C4-2B (cell line): Measurements from ENCODE around the gene LRRC30.

Experiments used
- H3K27ac ChIP-seq: fragments of 450-650 bp; 2 replicates; pipeline ENCODE4 v1.5.1; 2017
- CTCF ChIP-seq: fragments of 450-650 bp; conservative IDR thresholded peaks from 2 replicates; pipeline ENCODE4 v1.5.1; 2017; ENCODE audit warnings: mild to moderate bottlenecking
- ZFX ChIP-seq: fragments of 450-650 bp; IDR thresholded peaks from 2 replicates; pipeline ENCODE4 v1.6.1; 2017

Gene LRRC30

DNA sequence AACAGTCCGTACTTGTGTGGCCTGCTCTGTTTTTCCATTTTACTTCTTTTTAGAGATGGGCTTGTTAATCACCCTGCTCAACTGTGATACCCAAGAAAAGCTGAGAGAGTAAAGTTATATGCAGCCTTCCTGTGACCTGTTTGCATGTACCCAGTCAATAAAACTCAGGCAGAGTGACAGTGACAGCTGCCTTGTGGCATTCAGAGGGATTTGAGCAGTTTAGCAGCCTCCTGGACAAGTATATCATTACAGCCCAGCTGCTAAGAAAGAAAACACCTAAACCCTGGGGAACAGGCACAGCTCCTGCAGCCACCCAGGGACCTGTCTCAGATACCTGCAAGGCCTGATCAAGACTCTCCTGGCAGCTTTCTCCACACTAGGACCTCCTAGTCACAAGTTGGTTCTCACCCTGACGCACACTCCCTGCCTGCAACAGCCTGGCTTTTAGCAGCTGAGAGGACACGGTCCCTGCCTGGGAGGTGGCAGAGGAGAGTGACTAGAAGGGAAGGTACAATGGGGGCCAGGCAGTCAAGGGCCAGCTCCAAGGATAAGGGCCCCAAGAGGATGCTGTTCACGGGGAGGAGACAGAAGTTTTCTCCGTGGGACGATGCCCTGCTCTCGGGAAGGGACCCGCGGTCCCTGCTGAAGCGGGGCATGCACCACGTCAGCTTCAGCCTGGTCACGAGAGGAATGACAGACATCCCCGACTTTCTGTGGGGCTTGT is at the start of gene LRRC30:
Gene LRRC30, plus strand, starts transcription at position 464 of the 724 bp plus-strand sequence. Its CDS starts 50 bp downstream, at position 514.
- no peak for TF ChIP-seq ZFX
- H3K27ac ChIP-seq = no peak within 1 kb of the TSS

GRCh38 chr18:7185701-7186100 is 45.2 kb upstream of the LRRC30 start:
- TF ChIP-seq ZFX = no peak
- no peak for TF ChIP-seq CTCF
- H3K27ac ChIP-seq = no peak overlapping the region

GRCh38 chr18:7190547-7191156 is 40.2 kb upstream of the LRRC30 start:
- no peak for TF ChIP-seq CTCF
- TF ChIP-seq ZFX = no peak
- H3K27ac ChIP-seq = no peak overlapping the region

DNA sequence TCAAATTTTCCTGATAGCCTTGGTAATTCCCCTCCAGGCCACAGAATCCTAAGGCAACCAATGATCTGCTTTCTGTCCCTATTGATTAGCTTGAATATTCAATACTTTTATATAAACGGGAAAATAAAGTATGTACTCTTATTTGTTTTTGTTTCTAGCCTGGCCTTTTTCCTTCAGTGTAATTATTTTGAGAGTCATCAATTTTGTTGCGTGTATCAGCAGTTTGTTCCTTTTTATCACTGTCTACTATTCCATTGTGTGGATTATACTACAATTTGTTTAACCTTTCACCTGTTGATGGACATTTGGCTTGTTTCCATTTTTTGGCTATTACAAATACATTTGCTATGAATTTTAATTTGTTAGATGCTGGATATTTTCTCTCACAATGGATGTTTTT is 39.2 kb upstream of the LRRC30 start:
- TF ChIP-seq CTCF (no peak), ZFX (no peak)
- H3K27ac ChIP-seq = no peak overlapping the region

DNA sequence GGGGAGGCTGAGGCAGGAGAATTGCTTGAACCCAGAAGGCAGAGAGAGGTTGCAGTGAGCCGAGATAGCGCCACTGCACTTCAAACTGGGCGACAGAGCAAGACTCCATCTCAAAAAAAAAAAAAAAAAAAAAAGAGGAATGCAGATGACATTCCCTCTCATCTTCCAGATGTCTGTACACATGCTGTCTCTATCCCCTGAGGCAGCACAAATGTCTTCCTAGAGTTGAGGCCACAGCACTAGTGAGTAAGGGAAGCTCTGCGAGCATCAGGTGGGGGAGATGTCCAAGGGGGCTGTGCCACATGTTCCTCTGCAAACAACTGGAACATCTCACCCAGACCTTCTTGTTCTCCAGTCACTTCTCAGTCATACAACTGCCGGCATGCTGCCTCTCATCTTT is 35.6 kb upstream of the LRRC30 start:
- H3K27ac ChIP-seq = no peak overlapping the region
- no peak for TF ChIP-seq ZFX
- TF ChIP-seq CTCF = no peak

- H3K27ac ChIP-seq = no peak overlapping the region
- TF ChIP-seq CTCF (peak; percentile 54), ZFX (no peak)
Observed at GRCh38 chr18:7196421-7196820, 34.5 kb upstream of the LRRC30 start.

DNA sequence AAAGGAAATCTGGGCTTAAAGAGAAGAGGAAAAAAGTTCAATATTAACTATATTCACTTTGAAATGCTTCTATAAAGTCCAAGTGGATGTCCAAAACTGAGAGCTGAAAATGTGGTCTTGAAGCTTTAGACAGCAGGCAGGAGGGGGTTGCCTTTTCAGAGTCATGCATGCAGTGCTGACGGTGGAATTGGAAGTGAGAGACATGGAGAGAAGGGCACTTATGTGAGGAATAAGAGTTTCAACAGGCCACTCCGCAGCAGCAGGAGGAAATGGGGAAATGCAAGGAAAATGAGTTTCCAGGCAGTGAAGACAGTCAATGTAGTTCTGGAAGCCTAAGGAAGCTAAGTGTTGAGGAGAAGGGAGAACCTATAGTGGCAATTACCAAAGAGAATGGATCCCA is 33.0 kb upstream of the LRRC30 start:
- no peak overlapping the region for H3K27ac ChIP-seq

More for the DNA sequence above, 33.0 kb upstream of the LRRC30 start:
- TF ChIP-seq ZFX = no peak
- TF ChIP-seq CTCF = no peak
